OCI-LY3 (cell line): ENCODE results near the gene PKD1.
A peak's percentile ranks its signal among the peaks of the same experiment; 100 is the strongest.
"Not testable (repeated sequence)": the region's sequence is repeated elsewhere in the genome, so short reads cannot be mapped to it uniquely, and the experiment has no call there.

Experiments used
- H2AFZ ChIP-seq: fragments of 200-600, 300-600 bp; shearing (Covaris generic); 2 replicates; pipeline ENCODE4 v1.6.0; 2014; ENCODE audit warnings: antibody characterized with exemption, low read depth, low read length
- H3K27ac ChIP-seq: fragments of 200-600, 300-600 bp; sonication (generic); 2 replicates; pipeline ENCODE4 v1.5.1; 2014; ENCODE audit warnings: mild to moderate bottlenecking, low read length, moderate library complexity, mixed read lengths
- H3K27me3 ChIP-seq: fragments of 200-600, 300-600 bp; sonication (generic); 2 replicates; pipeline ENCODE4 v1.6.1; 2014; ENCODE audit warnings: low read depth, low read length, mixed read lengths
- H3K36me3 ChIP-seq: fragments of 200-600, 300-600 bp; sonication (generic); replicated peaks from 2 replicates; pipeline ENCODE3; 2014; ENCODE audit warnings: low read depth, low read length, mixed read lengths
- H3K4me1 ChIP-seq: fragments of 300-600, 200-600 bp; sonication (generic); 2 replicates; pipeline ENCODE4 v1.6.1; 2014; ENCODE audit warnings: low read length, mixed read lengths
- H3K4me2 ChIP-seq: fragments of 200-600, 300-600 bp; sonication (generic); 2 replicates; pipeline ENCODE4 v1.6.1; 2014; ENCODE audit warnings: low read length, mixed read lengths
- H3K4me3 ChIP-seq: fragments of 300-600, 200-600 bp; sonication (generic); 2 replicates; pipeline ENCODE4 v1.5.1; 2014; ENCODE audit warnings: antibody characterized with exemption, mild to moderate bottlenecking, low read length, moderate library complexity
- H3K79me2 ChIP-seq: fragments of 300-600, 200-600 bp; shearing (Covaris generic); 2 replicates; pipeline ENCODE4 v1.6.1; 2014; ENCODE audit warnings: mild to moderate bottlenecking, low read length, mixed read lengths
- H3K9ac ChIP-seq: fragments of 300-600, 200-600 bp; shearing (Covaris generic); 2 replicates; pipeline ENCODE4 v1.6.0; 2014; ENCODE audit warnings: mild to moderate bottlenecking, low read length, moderate library complexity
- H3K9me3 ChIP-seq: fragments of 200-600, 300-600 bp; shearing (Covaris generic); 2 replicates; pipeline ENCODE4 v1.6.1; 2014; ENCODE audit warnings: low read length, mixed read lengths; ENCODE audit not compliant: insufficient read depth
- H4K20me1 ChIP-seq: fragments of 200-600, 300-600 bp; sonication (generic); 2 replicates; pipeline ENCODE4 v1.6.1; 2016; ENCODE audit warnings: low read length, mixed read lengths; ENCODE audit not compliant: insufficient read depth
- EZH2phosphoT487 ChIP-seq: fragments of 200-600 bp; shearing (Covaris generic); IDR thresholded peaks from 2 replicates; pipeline ENCODE4 v1.6.1; 2018; ENCODE audit warnings: antibody characterized with exemption, mixed run types, low read depth
- TF ChIP-seq, protein P1 (sequence below): fragments of 200-600, 300-600 bp; sonication (generic); IDR thresholded peaks from 2 replicates; pipeline ENCODE4 v1.5.1; 2014; ENCODE audit warnings: antibody characterized with exemption, low read length, low read depth

Gene PKD1

DNA sequence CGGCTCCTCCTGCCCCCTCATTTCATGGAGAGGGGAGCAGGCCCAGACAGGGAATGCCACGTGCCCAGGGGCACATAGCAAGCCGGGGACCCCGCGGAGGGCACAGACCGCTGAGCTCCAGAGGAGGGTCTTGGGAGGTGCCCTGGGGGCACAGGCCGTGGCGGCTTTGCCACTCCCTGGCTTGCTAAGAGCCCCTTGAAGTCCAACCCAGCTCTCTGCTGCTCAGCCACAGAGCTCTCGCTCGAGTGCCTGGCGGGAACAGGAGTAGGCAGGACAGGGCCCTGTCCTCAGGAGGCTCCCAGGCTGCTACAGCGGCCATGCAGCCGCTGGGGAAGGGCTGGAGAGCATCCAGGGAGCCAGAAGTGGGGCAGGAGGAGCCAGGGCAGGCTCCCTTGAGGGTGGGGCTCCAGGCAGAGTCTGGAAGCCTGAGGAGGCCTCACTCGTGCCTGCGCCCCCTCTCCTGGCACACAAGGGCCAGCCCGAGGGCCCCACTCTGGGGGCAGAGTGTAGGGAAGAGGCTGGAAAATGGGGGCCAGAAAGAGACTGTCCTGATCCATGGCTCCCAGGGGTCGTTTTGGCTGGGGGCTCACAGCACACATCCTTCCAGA is 8.3 kb upstream of the PKD1 start:
- H3K27ac ChIP-seq = no peak overlapping the region
- H4K20me1 ChIP-seq = no peaks in the 10 kb centered on the region
- H3K79me2 ChIP-seq = no peaks in the 10 kb centered on the region
- peaks cover 7% of the 10 kb centered on the region; the same call in 1 of the 2 replicates for H3K4me1 ChIP-seq
- no peak overlapping the region for H3K9ac ChIP-seq
- H3K36me3 ChIP-seq = no peaks in the 10 kb centered on the region
- TF ChIP-seq, protein P1, sequence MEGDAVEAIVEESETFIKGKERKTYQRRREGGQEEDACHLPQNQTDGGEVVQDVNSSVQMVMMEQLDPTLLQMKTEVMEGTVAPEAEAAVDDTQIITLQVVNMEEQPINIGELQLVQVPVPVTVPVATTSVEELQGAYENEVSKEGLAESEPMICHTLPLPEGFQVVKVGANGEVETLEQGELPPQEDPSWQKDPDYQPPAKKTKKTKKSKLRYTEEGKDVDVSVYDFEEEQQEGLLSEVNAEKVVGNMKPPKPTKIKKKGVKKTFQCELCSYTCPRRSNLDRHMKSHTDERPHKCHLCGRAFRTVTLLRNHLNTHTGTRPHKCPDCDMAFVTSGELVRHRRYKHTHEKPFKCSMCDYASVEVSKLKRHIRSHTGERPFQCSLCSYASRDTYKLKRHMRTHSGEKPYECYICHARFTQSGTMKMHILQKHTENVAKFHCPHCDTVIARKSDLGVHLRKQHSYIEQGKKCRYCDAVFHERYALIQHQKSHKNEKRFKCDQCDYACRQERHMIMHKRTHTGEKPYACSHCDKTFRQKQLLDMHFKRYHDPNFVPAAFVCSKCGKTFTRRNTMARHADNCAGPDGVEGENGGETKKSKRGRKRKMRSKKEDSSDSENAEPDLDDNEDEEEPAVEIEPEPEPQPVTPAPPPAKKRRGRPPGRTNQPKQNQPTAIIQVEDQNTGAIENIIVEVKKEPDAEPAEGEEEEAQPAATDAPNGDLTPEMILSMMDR = no peak
- TF ChIP-seq EZH2phosphoT487 = no peak
- peaks cover 3% of the 10 kb centered on the region; the same call in 1 of the 2 replicates for H3K27me3 ChIP-seq
- no peak overlapping the region for H2AFZ ChIP-seq
- H3K4me2 ChIP-seq = no peak overlapping the region
- no peaks in the 10 kb centered on the region for H3K9me3 ChIP-seq
- no peak overlapping the region for H3K4me3 ChIP-seq

DNA sequence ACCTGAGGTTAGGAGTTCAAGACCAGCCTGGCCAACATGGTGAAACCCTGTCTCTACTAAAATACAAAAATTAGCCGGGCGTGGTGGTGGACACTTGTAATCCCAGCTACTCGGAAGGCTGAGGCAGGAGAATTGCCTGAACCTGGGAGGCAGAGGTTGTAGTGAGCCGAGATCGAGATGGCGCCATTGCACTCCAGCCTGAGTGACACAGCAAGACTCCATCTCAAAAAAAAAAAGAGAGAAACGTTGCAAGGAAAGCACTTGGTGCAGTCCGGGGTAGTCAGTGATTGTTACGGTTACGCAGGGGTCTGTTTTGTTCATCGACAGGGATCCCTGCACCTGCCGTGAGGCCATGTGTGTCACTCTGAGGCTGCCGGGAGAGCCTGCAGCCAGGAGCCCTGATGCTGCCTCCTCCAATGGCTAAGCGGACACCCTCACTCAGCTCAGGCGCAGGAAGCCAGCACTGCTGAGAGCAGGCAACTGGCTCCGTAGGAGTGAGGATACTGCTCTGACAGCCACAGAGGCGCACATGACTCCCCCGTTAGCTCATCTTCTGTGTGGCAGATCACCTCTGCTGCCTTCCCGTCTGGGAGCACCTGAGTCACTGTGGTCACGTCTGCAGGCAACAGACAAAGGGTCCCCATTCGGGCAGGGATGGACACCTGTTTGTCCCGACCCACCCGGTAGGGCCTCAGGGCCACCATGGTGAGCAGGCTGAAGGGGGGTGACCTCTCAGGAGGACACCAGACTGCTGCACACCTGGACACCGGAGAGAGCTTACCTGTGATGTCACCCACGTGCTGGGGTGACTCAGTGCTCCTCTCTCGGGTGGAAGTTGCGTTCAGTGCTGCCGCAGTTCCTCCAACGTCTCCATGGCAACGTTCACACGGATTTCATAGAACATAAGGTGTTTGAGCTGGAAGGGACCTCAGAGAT is 7.5 kb upstream of the PKD1 start:
- Histone ChIP-seq H2AFZ (no peak overlapping the region), H3K36me3 (no peaks in the 10 kb centered on the region), H3K4me1 (peaks cover 4% of the 10 kb centered on the region; the same call in 1 of the 2 replicates), H3K9me3 (no peaks in the 10 kb centered on the region), H3K79me2 (no peaks in the 10 kb centered on the region), H3K4me3 (no peak overlapping the region), H3K9ac (no peak overlapping the region), H3K27ac (no peak overlapping the region), H3K27me3 (no peaks in the 10 kb centered on the region), H4K20me1 (no peaks in the 10 kb centered on the region), H3K4me2 (no peak overlapping the region)
- TF ChIP-seq, protein P1 = no peak
- TF ChIP-seq EZH2phosphoT487 = no peak

DNA sequence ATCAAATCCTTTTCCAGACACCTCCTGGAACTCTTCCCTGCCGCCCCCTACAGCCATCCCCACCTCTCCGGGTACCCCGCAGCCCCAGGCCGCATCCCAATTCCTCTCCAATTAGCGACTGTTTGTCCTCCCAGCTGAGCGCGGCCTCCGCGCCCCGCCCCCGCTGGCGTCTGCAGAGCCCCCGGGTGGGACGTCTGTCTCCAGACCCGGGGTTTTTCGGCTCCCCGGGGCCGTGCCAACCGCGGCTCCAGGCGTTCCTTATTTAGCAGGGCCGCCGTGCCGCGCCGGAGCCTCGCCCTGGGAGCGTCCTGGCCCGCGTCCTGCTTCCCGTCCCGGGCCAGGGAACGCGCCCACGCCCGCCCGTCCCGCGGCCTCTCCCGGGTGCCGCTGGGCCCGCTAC is 627 bp downstream of the PKD1 start:
- peak overlapping the region; percentile 48; the same call in 1 of the 2 replicates for H3K9ac ChIP-seq
- peak overlapping the region; percentile 78 for H3K4me3 ChIP-seq
- H3K27ac ChIP-seq, H3K79me2 ChIP-seq, H3K27me3 ChIP-seq, H2AFZ ChIP-seq, H3K4me1 ChIP-seq, H3K36me3 ChIP-seq, H4K20me1 ChIP-seq, H3K9me3 ChIP-seq: not testable (repeated sequence)
- H3K4me2 ChIP-seq = peak overlapping the region; percentile 40

DNA sequence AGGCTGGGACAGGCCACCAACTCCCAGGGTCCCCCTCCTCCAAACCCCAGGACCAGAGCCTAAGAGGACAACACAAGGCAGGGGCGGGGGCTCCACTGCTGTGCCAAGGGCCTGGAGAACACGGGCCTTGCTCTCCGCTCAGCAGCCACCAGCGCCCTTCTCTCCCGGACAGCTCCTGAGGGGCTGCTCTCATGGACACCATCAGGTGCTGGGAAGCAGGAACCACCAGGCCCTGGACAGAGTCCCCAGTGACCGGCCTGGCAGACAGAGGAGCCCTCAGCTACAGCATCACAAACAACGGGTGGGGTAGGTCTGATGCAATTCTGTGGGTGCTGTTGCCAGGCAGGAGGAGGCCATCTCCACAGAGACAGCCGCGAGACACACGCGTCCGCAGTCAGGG is 1.9 kb downstream of the PKD1 start:
- H3K79me2 ChIP-seq, H3K4me3 ChIP-seq, H2AFZ ChIP-seq, H3K36me3 ChIP-seq, H3K4me1 ChIP-seq, H3K27me3 ChIP-seq, H3K9ac ChIP-seq, H4K20me1 ChIP-seq, H3K4me2 ChIP-seq, H3K27ac ChIP-seq, H3K9me3 ChIP-seq: not testable (repeated sequence)

DNA sequence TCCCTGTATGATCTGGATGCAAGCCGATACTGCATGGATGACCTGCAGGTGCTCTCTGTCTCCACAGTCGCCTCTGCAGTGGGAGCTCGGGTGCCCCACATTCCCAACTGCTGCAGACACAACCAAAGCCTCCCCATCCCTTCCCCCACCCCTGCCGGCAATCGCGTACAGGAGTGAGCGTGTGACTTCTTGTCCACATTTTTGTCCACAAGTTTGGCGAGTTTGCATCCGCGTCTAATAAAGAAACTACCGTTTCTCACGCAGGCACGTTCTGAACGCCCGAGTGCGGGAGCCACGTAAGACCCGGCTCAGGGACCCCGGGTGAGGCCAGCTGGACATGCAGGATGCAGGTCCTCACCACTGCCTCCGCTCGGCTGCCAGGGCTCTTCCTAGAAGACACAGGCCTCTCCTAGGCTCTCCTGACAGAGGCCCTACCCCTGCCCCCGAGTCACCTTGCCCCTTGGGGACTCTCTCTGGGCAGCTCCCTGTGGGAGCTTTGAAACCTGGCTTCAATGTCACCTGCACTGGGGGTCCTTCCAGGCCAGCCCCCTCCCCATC is 5.7 kb downstream of the PKD1 start:
- not testable (repeated sequence) for H3K27ac ChIP-seq, H3K27me3 ChIP-seq, H3K79me2 ChIP-seq, H3K9me3 ChIP-seq, H3K4me1 ChIP-seq, H3K4me3 ChIP-seq, H3K4me2 ChIP-seq, H3K9ac ChIP-seq, H3K36me3 ChIP-seq, H2AFZ ChIP-seq, H4K20me1 ChIP-seq

DNA sequence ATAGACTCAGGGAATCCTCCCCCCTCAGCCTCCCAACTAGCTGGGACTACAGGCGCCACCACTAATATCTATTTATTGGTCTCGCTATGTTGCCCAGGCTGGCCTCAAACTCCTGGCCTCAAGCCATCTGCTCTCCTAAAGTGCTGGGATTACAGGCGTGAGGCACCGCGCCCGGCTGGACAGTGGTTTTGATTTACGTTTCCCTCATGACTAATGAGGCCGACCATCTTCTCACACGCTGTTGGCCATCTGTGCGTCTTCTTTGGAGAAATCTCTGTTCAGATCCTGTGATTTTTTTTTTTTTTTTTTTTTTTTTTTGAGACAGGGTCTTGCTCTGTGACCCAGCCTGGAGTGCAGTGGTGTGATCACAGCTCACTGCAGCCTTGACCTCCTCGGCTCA is 6.4 kb downstream of the PKD1 start:
- H3K4me1 ChIP-seq, H3K79me2 ChIP-seq, H2AFZ ChIP-seq, H4K20me1 ChIP-seq, H3K27ac ChIP-seq, H3K9me3 ChIP-seq, H3K27me3 ChIP-seq, H3K36me3 ChIP-seq, H3K9ac ChIP-seq, H3K4me3 ChIP-seq: not testable (repeated sequence)
- peak overlapping the region; percentile 89; the same call in 1 of the 2 replicates for H3K4me2 ChIP-seq

DNA sequence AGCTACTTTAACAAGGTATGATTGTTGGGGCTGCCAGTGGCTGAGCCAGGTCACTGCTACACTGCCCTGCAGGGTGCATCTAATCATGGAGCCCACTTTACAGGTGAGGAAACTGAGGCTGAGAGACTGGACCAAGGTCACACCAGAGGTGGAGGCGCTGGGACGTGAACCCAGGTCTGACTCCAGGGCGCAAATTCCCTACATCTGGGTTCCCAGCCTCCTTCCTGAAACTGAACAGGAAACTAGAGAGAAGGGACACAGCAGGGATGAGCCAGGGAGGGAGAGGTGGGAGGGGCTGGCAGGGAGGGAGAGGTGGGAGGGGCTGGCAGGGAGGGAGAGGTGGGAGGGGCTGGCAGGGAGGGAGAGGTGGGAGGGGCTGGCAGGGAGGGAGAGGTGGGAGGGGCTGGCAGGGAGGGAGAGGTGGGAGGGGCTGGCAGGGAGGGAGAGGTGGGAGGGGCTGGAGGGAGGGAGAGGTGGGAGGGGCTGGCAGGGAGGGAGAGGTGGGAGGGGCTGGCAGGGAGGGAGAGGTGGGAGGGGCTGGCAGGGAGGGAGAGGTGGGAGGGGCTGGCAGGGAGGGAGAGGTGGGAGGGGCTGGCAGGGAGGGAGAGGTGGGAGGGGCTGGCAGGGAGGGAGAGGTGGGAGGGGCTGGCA is 7.9 kb downstream of the PKD1 start:
- not testable (repeated sequence) for H3K9me3 ChIP-seq, H3K4me1 ChIP-seq, H3K4me3 ChIP-seq, H3K27ac ChIP-seq, H3K27me3 ChIP-seq, H3K9ac ChIP-seq, H3K4me2 ChIP-seq, H2AFZ ChIP-seq, H3K36me3 ChIP-seq, H4K20me1 ChIP-seq, H3K79me2 ChIP-seq
